Upper lobe of left lung (tissue), 6 donors: ENCODE data around the gene TBXT. TPM values are rescaled to one million over a fixed set of nuclear protein-coding genes. Genes with fewer than 3 reads are reported as not detected.
A peak's percentile ranks its signal among the peaks of the same experiment; 100 is the strongest.

Source experiments
- ATAC-seq, 2 donors: fragments of 200-7000 bp; cut with Tn5 transposase; one replicate each; pipeline ENCODE4 v1.9.1; 2022; ENCODE audit warnings: mild to moderate bottlenecking in 2 of 2, moderate library complexity in 2 of 2; ENCODE audit not compliant: low FRiP score in 2 of 2
- DNase-seq, 2 donors: peaks; one replicate each; pipeline ENCODE4 v3.0.0-alpha.2; 2019 to 2020
- H3K27ac ChIP-seq, 4 donors: fragments of 200-600 bp; sonication (generic); one replicate each; pipeline ENCODE4 v1.5.1; 2016 to 2019
- H3K27me3 ChIP-seq, 4 donors: fragments of 200-600 bp; sonication (generic); one replicate each; pipeline ENCODE4 v1.5.1; 2017 to 2019
- H3K36me3 ChIP-seq, 4 donors: fragments of 200-600 bp; sonication (generic); one replicate each; pipeline ENCODE4 v1.5.1; 2016 to 2019
- H3K4me1 ChIP-seq, 4 donors: fragments of 200-600 bp; sonication (generic); one replicate each; pipeline ENCODE4 v1.5.1; 2018 to 2019
- H3K4me3 ChIP-seq, 4 donors: fragments of 200-600 bp; sonication (generic); one replicate each; pipeline ENCODE4 v1.5.1; 2017 to 2019; ENCODE audit warnings: mild to moderate bottlenecking in 2 of 4, moderate library complexity in 1 of 4
- H3K9me3 ChIP-seq, 4 donors: fragments of 200-600 bp; sonication (generic); one replicate each; pipeline ENCODE4 v1.5.1; 2018 to 2019
- EP300 ChIP-seq, 4 donors: sonication (generic); formaldehyde crosslinking; IDR thresholded peaks; one replicate each; pipeline ENCODE4 v1.5.1; 2017; ENCODE audit warnings: antibody characterized with exemption in 4 of 4, control low read depth in 2 of 4
- POLR2A ChIP-seq, 4 donors: fragments of 450-650 bp; IDR thresholded peaks; one replicate each; pipeline ENCODE4 v1.5.1; 2016 to 2017; ENCODE audit warnings: antibody characterized with exemption in 4 of 4, mild to moderate bottlenecking in 2 of 4
- POLR2AphosphoS5 ChIP-seq, 2 donors: sonication (generic); formaldehyde crosslinking; IDR thresholded peaks; one replicate each; pipeline ENCODE4 v1.5.1; 2017; ENCODE audit warnings: antibody characterized with exemption in 2 of 2
- WGBS, 2 donors: methylation state at CpG; one replicate each; pipeline ENCODE4 v1.1.5; 2017 to 2018; 5-methylcytosine and 5-hydroxymethylcytosine counted together
- total RNA-seq, 6 donors: library from RNA; depleted of rRNA in 4 of 6; stranded (reverse); fragments of >200 nt in 4 of 6; gene quantifications; one replicate each; pipeline versions ENCODE4 v1.1.0 to v1.2.1, GENCODE V29; 2016 to 2021
- TF ChIP-seq, protein P1 (sequence below), 6 experiments: fragments of 450-650 bp in 4 of 6; fragments of 200-600 bp in 2 of 6; sonication (generic) in 2 of 6; IDR thresholded peaks; one replicate each; pipeline ENCODE4 v1.5.1; 2016 to 2019; ENCODE audit warnings: antibody characterized with exemption in 6 of 6
- donor health status: DM: no; HTN: no; CAD: no; lungs with moderate emphysema.
- donor health status: DM: no; HTN: yes; CAD: no; lungs with severe emphysema.

Gene TBXT
- total RNA-seq, 6 donors from 2014 or later = 0.13 TPM; not detected in 5

GRCh38 chr6:166204852-166205650 lies 37.4 kb upstream of the TBXT start:
- no peaks in the 10 kb centered on the region for H3K4me1 ChIP-seq
- ATAC-seq = no peak
- WGBS, 2 donors = 78 to 80% methylated on average over 14 to 17 of the region's 17 CpGs
- H3K27ac ChIP-seq = no peak overlapping the region
- no peaks in the 10 kb centered on the region for H3K9me3 ChIP-seq
- no peak for DNase-seq
- H3K36me3 ChIP-seq = no peaks in the 10 kb centered on the region
- TF ChIP-seq EP300 (IDR thresholded peaks at IDR 0.05) = no peak
- no peak for TF ChIP-seq POLR2A (IDR thresholded peaks at IDR 0.05)
- TF ChIP-seq, protein P1, sequence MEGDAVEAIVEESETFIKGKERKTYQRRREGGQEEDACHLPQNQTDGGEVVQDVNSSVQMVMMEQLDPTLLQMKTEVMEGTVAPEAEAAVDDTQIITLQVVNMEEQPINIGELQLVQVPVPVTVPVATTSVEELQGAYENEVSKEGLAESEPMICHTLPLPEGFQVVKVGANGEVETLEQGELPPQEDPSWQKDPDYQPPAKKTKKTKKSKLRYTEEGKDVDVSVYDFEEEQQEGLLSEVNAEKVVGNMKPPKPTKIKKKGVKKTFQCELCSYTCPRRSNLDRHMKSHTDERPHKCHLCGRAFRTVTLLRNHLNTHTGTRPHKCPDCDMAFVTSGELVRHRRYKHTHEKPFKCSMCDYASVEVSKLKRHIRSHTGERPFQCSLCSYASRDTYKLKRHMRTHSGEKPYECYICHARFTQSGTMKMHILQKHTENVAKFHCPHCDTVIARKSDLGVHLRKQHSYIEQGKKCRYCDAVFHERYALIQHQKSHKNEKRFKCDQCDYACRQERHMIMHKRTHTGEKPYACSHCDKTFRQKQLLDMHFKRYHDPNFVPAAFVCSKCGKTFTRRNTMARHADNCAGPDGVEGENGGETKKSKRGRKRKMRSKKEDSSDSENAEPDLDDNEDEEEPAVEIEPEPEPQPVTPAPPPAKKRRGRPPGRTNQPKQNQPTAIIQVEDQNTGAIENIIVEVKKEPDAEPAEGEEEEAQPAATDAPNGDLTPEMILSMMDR (IDR thresholded peaks at IDR 0.05) = no peak
- no peak for TF ChIP-seq POLR2AphosphoS5 (IDR thresholded peaks at IDR 0.05)
- H3K27me3 ChIP-seq = no peaks in the 10 kb centered on the region
- H3K4me3 ChIP-seq = no peak overlapping the region

DNA sequence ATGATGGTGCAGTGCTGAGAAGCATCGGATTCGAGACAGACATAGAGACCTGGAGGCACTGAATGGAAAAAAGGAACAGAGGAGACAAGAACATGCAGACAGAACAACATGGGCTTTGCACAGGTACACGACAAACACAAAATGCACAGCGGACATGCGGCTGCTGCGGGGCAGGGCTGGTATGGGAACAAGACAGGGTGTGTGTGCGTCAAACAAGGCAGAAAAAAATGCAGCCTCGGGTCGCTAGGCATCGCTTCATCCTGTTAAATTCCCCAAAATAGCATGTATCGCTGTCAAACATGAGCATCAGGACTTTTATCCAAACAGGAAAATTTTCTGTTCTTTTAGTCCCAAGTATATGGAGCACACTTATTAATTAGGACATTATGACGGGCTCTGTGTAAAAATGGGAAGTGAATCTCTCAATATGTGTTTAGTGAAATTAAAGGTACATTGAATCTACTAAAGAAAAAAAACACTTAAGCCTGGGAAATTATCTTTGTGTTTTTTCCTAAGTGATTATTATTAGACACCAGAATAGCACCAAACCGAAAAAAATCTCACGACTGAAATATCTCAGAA lies 36.1 kb upstream of the TBXT start:
- 83 to 86% methylated on average over 14 of the region's 14 CpGs for WGBS, 2 donors
- Histone ChIP-seq H3K27me3 (no peaks in the 10 kb centered on the region), H3K36me3 (no peaks in the 10 kb centered on the region), H3K9me3 (no peaks in the 10 kb centered on the region), H3K4me1 (no peaks in the 10 kb centered on the region), H3K27ac (no peak overlapping the region), H3K4me3 (no peak overlapping the region)
- TF ChIP-seq EP300 (IDR thresholded peaks at IDR 0.05) (no peak), POLR2AphosphoS5 (IDR thresholded peaks at IDR 0.05) (no peak), POLR2A (IDR thresholded peaks at IDR 0.05) (no peak)
- TF ChIP-seq, protein P1 (IDR thresholded peaks at IDR 0.05) = no peak
- ATAC-seq = no peak
- no peak for DNase-seq

- no peaks in the 10 kb centered on the region for H3K27me3 ChIP-seq
- DNase-seq (no peak), ATAC-seq (no peak)
- no peak overlapping the region for H3K4me3 ChIP-seq
- no peaks in the 10 kb centered on the region for H3K9me3 ChIP-seq
- H3K36me3 ChIP-seq = no peaks in the 10 kb centered on the region
- 86 to 92% methylated on average over 5 to 9 of the region's 9 CpGs for WGBS, 2 donors
- no peak for TF ChIP-seq POLR2AphosphoS5 (IDR thresholded peaks at IDR 0.05)
- no peak for TF ChIP-seq POLR2A (IDR thresholded peaks at IDR 0.05)
- no peak for TF ChIP-seq EP300 (IDR thresholded peaks at IDR 0.05)
- TF ChIP-seq, protein P1 (IDR thresholded peaks at IDR 0.05) = no peak
- H3K4me1 ChIP-seq = no peaks in the 10 kb centered on the region
- no peak overlapping the region for H3K27ac ChIP-seq
Measured at GRCh38 chr6:166203003-166203640, 35.5 kb upstream of the TBXT start.

DNA sequence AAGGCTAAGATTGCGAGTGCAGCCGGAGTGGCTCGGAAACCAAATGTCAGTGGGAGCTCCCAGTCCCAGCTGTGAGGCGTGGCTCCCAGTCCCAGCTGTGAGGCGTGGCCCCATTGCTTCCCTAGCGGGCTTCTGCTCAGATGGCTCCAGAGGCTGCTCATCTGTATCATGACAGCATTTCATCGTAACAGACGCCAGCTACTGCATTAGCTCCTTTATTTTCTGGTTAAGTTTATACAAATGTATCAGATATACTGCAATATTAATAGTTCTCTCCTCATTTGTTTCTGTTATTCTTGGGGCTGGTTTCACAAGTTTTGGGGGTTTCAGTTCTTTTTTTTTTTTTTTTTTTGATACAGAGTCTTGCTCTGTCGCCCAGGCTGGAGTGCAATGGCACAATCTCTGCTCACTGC lies 34.7 kb upstream of the TBXT start:
- Histone ChIP-seq H3K9me3 (no peaks in the 10 kb centered on the region), H3K4me3 (no peak overlapping the region), H3K4me1 (no peaks in the 10 kb centered on the region), H3K36me3 (no peaks in the 10 kb centered on the region), H3K27me3 (no peaks in the 10 kb centered on the region), H3K27ac (no peak overlapping the region)
- peak in 1 of 2 donors; percentile 82 for ATAC-seq
- TF ChIP-seq POLR2A (IDR thresholded peaks at IDR 0.05) (no peak), EP300 (IDR thresholded peaks at IDR 0.05) (no peak), POLR2AphosphoS5 (IDR thresholded peaks at IDR 0.05) (no peak)
- TF ChIP-seq, protein P1 (IDR thresholded peaks at IDR 0.05) = no peak
- WGBS, 2 donors = 68 to 83% methylated on average over 9 of the region's 9 CpGs
- peak in 1 of 2 donors; percentile 37 for DNase-seq
